ENCODE measurements around the gene GNAI3.
A peak's percentile ranks its signal among the peaks of the same experiment; 100 is the strongest.

The GNAI3 gene

DNA sequence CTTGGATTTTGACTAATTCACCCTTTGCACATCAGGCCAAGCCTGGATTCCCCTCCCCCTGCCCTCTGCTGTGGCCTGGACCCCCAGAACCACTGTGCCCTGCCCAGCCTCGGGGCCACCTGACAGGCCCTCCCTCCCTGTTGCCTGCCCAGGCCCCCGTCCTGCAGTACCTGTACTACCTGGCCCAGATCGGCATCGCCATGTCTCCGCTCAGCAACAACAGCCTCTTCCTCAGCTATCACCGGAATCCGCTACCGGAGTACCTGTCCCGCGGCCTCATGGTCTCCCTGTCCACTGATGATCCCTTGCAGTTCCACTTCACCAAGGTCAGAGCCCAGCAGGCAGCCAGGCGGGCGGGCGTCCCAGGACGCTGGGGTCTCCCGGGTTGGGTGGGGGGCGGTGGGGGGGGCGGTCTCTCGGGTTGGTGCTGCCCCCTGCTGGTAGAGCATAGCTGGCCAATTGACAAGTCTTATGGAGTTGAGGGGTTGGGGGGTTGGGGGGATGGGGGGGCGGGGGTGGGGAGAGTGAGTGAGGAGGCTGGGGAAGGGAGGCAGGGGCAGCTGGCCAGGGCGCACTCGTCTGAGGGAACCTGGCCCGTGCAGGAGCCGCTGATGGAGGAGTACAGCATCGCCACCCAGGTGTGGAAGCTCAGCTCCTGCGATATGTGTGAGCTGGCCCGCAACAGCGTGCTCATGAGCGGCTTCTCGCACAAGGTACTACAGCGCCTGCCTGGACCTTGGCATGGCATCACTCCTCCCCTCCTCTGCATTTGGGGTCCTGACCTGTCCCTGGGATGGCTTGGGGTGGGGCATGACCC lies 81.9 kb downstream of the GNAI3 start:
- peak; percentile 59 for DNase-seq
- no peaks in the 10 kb centered on the region for H3K27me3 ChIP-seq (ENCODE audit: insufficient read depth, low read depth, severe bottlenecking)
- H3K36me3 ChIP-seq: peaks cover 64% of the 10 kb centered on the region
- no peak overlapping the region for H3K4me3 ChIP-seq (ENCODE audit: low read depth, low read length)
- H3K9me3 ChIP-seq (ENCODE audit: severe bottlenecking): no peaks in the 10 kb centered on the region
- no peak overlapping the region for H3K27ac ChIP-seq
- TF ChIP-seq, protein P1, sequence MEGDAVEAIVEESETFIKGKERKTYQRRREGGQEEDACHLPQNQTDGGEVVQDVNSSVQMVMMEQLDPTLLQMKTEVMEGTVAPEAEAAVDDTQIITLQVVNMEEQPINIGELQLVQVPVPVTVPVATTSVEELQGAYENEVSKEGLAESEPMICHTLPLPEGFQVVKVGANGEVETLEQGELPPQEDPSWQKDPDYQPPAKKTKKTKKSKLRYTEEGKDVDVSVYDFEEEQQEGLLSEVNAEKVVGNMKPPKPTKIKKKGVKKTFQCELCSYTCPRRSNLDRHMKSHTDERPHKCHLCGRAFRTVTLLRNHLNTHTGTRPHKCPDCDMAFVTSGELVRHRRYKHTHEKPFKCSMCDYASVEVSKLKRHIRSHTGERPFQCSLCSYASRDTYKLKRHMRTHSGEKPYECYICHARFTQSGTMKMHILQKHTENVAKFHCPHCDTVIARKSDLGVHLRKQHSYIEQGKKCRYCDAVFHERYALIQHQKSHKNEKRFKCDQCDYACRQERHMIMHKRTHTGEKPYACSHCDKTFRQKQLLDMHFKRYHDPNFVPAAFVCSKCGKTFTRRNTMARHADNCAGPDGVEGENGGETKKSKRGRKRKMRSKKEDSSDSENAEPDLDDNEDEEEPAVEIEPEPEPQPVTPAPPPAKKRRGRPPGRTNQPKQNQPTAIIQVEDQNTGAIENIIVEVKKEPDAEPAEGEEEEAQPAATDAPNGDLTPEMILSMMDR (IDR thresholded peaks at IDR 0.05; ENCODE audit: low read depth, low read length): peak; percentile 33

DNA sequence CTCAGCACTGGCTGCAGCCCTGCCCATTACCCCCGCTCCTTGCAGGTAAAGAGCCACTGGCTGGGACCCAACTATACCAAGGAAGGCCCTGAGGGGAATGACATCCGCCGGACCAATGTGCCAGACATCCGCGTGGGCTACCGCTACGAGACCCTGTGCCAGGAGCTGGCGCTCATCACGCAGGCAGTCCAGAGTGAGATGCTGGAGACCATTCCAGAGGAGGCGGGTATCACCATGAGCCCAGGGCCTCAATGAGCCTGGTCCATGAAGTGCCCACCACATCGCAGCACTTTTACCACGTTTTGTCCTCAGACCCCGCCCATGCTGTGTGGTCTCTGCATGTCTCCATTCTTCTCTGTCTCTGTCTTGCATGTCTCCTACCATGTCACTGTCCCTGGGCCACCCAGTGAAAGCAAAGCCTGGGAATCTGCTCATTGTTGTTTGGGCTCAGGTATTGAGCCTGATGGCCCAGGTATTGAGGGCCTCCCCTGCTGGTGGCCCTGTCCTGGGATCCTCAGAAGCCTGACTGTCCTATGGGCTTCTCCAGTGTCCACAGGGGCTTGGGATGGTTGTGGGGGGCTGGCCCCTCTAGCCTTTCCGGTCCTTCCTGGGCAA lies 82.6 kb downstream of the GNAI3 start:
- no peak for DNase-seq
- H3K27me3 ChIP-seq (ENCODE audit: insufficient read depth, low read depth, severe bottlenecking): no peaks in the 10 kb centered on the region
- H3K4me3 ChIP-seq (ENCODE audit: low read depth, low read length): no peak overlapping the region
- H3K36me3 ChIP-seq: peaks cover 58% of the 10 kb centered on the region
- no peaks in the 10 kb centered on the region for H3K9me3 ChIP-seq (ENCODE audit: severe bottlenecking)
- TF ChIP-seq, protein P1 (IDR thresholded peaks at IDR 0.05; ENCODE audit: low read depth, low read length): no peak
- no peak overlapping the region; the same call in 1 of the 2 replicates for H3K27ac ChIP-seq

DNA sequence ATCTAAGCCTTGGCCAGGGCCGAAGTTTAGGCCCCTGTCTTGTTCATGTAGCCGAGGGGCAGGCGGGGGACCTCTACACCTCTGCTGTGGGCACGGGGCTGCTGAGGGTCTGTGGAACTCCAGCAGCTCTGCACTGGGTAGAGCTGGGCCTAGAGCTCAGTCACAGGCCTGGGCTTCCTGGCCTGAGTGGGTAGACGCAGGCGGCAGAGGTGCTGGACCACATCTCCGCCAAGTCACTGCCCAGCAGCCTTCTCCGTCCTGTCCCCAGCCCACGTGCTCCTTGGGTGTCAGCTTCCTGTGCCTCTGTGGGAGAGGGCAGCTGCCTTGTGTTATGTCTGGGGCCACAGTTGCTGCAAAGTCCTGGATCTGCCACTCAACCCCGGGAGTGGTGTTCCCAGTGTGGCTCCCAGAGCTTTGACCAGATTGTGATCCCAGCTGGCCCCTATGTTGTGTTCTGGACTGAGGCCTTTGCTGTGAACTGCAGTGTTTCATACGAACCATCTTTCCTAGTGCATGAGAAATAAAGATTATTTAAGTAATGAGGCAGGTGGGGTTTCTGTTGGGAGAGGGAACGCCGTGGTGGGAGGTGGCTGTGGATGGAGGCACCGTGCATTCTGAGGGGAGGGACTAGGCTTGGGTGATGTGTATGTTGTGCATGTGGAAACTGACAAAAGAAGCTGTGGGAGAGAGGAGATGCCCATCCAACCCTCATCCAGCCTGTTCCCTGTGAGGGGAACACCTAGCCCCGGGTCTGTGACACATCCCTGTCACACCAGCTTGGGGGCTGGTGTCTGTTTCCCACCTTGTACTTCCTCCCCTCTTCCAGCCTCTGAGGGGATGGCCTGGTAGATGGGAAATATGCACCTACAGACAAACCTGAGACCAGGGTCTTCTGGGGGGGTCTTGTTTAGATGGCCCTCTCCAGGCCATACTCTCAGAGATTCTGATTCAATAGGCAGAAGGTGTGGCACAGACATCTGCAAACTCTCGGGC lies 83.4 kb downstream of the GNAI3 start:
- no peaks in the 10 kb centered on the region for H3K9me3 ChIP-seq (ENCODE audit: severe bottlenecking)
- no peak overlapping the region for H3K4me3 ChIP-seq (ENCODE audit: low read depth, low read length)
- no peaks in the 10 kb centered on the region for H3K27me3 ChIP-seq (ENCODE audit: insufficient read depth, low read depth, severe bottlenecking)
- no peak for DNase-seq
- TF ChIP-seq, protein P1 (IDR thresholded peaks at IDR 0.05; ENCODE audit: low read depth, low read length): no peak
- H3K27ac ChIP-seq: peak overlapping the region; percentile 36
- H3K36me3 ChIP-seq: peaks cover 50% of the 10 kb centered on the region

DNA sequence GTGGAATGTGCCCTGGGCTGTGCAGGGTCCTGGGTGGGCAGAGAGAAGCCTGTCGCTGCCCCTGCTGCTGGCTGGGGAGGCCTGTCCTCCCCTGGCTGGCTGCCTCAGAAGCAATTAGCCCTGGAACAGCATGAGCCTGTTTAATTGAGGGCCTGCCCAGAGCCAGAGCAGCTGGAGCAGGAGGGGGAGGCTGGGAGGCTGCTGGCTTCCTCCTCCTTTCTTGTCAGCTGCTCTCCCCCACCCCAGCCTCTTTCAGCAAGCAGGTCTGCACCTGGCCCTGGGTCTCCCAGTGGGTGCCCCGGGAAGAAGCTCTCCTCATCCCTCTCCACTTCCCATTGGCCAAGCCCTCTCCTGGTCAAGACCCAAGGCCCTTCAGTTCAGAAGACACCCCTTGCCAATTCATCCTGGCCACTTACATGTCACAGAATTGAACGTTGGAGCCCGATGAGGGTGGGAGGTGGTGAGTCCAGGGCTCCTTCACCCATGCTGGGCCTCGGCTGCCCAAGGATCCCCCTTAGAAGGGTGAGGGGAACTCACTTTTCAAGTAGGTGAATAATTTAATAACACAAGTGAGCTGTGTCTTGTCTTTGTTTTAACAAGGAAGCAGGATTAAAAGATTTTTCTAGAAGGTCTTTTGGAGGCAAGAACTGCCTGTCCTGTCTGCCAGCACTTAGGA lies 84.4 kb downstream of the GNAI3 start:
- peaks cover 40% of the 10 kb centered on the region for H3K36me3 ChIP-seq
- TF ChIP-seq, protein P1 (IDR thresholded peaks at IDR 0.05; ENCODE audit: low read depth, low read length): 0 out of 2 replicates have a peak, but pooled peaks have one; percentile 2
- H3K4me3 ChIP-seq (ENCODE audit: low read depth, low read length): no peak overlapping the region
- H3K27ac ChIP-seq: peak overlapping the region; percentile 36
- H3K27me3 ChIP-seq (ENCODE audit: insufficient read depth, low read depth, severe bottlenecking): no peaks in the 10 kb centered on the region
- no peaks in the 10 kb centered on the region for H3K9me3 ChIP-seq (ENCODE audit: severe bottlenecking)
- peak; percentile 55 for DNase-seq

DNA sequence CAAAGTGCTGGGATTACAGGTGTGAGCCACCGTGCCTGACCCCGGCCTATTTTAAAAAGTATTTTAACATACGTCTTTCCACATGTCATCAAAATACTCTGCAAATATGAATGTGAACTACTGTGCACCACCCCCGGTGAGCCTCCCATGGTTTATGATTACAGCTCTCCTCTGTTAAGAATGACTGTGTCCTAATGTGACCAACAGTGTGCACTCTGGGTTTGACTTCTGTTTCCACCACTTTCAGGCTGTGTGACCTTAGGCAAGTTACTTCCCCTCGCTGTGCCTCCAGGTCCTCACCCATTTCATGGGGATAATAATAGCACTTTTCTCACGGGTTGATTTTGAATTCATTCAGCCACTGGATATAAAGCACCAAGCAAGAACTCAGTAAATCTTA lies 85.9 kb downstream of the GNAI3 start:
- H3K27me3 ChIP-seq (ENCODE audit: insufficient read depth, low read depth, severe bottlenecking): no peaks in the 10 kb centered on the region
- H3K27ac ChIP-seq: no peak overlapping the region
- no peaks in the 10 kb centered on the region for H3K9me3 ChIP-seq (ENCODE audit: severe bottlenecking)
- no peak overlapping the region for H3K4me3 ChIP-seq (ENCODE audit: low read depth, low read length)
- TF ChIP-seq, protein P1 (IDR thresholded peaks at IDR 0.05; ENCODE audit: low read depth, low read length): no peak
- H3K36me3 ChIP-seq: peaks cover 25% of the 10 kb centered on the region
- DNase-seq: no peak
